ENCODE data around the gene SLC5A12.

Gene SLC5A12

DNA sequence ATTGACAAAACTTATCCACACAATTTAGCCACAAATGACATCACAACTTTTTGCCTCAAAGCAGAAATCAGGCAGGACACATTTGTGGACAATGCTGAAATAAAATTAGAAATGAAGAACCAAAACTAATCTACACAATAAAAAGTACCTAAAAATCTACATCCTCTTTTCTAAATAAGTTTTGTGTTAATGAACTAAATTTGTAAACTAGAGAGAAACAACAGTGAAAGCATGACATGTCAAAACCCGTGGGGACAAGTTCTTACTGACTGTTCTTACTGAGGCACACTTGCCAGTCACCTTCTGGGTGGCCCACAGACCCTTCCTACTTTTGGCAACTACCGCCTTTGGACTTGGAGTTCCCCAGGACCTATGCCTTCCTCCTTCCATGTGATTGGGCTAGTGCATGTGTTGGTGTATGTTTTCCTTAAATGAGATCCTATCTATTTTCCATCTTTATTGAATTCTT, 89.1 kb downstream of the SLC5A12 start:
- peak; percentile 63 for DNase-seq (ENCODE audit: low read depth)
- H3K4me3 ChIP-seq (ENCODE audit: low read depth, low read length), result no peak overlapping the region
- no peak for TF ChIP-seq CTCF (IDR thresholded peaks at IDR 0.05; ENCODE audit: insufficient read depth, low read depth, low read length, missing control alignments)

DNA sequence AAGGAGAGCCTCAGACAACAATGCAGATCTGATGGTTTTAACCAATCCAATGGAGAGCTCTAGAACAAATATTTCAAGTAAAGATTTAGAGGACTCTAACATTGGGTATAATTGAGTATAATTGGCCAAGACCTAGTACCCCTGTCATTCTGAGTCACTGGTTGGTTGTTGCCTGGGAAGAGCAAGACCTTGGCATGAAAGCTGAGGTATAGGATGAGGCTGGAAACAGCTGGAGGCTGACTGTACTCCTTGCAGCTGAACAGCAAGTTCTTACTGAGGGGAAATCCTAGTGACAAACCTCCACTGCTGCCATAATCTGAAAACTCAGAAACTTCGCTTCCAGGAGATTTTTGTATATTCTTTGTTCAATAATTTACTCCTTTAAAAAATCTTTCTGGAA, 95.5 kb downstream of the SLC5A12 start:
- DNase-seq (ENCODE audit: low read depth), result no peak
- TF ChIP-seq CTCF (IDR thresholded peaks at IDR 0.05; ENCODE audit: insufficient read depth, low read depth, low read length, missing control alignments), result no peak

DNA sequence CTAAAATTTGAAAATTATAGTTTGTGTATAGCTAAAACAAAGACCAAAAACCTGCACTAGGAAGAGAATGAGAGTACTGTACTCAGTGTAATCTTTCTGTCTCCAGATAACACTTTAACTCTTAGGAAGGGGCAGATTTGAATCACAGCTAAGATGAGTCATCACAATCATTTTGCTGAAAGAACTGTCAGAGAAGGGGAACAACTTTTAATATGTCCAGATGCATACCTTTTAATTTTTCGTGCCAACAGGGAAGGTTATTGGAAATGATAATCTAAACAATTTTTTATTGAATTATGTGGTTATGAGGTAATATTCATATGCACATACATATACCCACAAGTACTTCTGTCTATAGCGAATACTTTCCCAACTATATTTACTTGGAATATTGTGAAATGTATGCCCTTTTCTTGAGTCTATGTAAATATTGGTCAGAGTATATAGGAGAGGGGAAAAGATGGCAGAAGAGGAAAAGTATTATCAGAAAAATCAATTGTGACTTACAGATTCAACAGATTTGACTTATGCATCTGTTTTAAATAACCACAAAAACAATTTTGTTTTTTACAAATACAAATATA, 98.7 kb downstream of the SLC5A12 start:
- TF ChIP-seq CTCF (IDR thresholded peaks at IDR 0.05; ENCODE audit: insufficient read depth, low read depth, low read length, missing control alignments), result no peak
- H3K4me3 ChIP-seq (ENCODE audit: low read depth, low read length), result no peak overlapping the region
- DNase-seq (ENCODE audit: low read depth), result no peak

More for the DNA sequence above, 95.5 kb downstream of the SLC5A12 start:
- H3K4me3 ChIP-seq (ENCODE audit: low read depth, low read length), result no peak overlapping the region

- no peak for DNase-seq (ENCODE audit: low read depth)
These were observed 99.7 kb downstream of the SLC5A12 start for GRCh38 chr11:26622181-26622580.

DNA sequence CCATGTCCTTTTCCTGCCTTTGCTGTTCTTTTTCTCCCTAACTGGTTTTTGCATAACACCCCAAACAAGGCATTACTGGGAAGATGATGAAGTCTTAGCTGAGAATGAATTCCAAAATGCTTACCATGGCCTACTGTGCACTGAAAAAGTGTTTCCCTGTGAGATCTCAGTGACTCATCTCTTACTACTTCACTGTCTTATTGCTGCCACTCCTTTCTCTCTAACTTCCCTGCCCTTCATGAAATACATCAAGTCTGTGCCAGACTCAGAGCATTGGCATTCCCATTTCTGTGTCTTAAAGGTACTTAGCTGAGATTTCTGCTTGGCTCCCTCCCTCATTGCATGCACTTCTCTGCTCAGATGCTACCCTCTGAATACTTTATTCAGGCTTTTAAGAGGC, 100.7 kb downstream of the SLC5A12 start:
- TF ChIP-seq CTCF (IDR thresholded peaks at IDR 0.05; ENCODE audit: insufficient read depth, low read depth, low read length, missing control alignments), result no peak
- H3K4me3 ChIP-seq (ENCODE audit: low read depth, low read length), result no peak overlapping the region
- DNase-seq (ENCODE audit: low read depth), result no peak

More at GRCh38 chr11:26622181-26622580, 99.7 kb downstream of the SLC5A12 start:
- no peak for TF ChIP-seq CTCF (IDR thresholded peaks at IDR 0.05; ENCODE audit: insufficient read depth, low read depth, low read length, missing control alignments)
- H3K4me3 ChIP-seq (ENCODE audit: low read depth, low read length), result no peak overlapping the region

DNA sequence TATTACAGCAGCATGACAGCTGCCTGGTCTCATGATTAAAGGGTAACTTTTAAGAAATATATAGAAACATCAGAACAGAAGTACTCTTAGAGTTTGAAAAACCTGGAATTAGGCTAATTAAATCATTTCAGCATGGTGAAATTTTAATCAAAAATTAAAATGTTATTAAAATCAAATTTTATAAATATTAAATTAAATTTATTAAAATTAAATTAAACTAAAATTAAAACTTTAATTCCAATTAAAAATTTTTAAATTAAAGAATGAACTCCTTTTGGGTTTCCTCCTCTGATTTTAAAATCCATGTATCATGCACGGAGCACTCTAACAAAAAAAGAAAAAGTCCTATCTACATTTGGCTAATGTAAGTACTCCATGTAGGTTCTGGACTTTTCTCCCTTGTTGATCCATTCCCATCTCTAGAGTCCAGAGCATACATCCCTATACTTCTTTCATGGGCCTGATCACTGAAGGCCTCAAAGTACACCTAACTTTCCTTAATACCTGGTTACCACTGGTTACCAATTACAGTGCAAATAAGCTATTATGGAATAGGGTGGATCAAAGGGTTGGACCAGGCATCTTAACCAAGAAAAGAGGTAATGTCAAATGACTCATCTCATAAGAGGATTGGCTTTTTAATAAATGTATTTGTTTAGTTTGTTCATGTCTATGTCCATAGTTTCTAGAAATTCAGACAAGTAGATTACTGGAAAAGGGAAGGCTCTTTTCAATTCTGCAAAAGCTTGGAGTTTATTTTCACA, 101.4 kb downstream of the SLC5A12 start:
- DNase-seq (ENCODE audit: low read depth), result no peak
- no peak for TF ChIP-seq CTCF (IDR thresholded peaks at IDR 0.05; ENCODE audit: insufficient read depth, low read depth, low read length, missing control alignments)
- no peak overlapping the region for H3K4me3 ChIP-seq (ENCODE audit: low read depth, low read length)
